HepG2 (cell line): ENCODE results near the gene CPNE4. TPM values are rescaled to one million over a fixed set of nuclear protein-coding genes. Genes with fewer than 3 reads are reported as not detected.

Experiments
- ATAC-seq: fragments of 200-7000 bp; cut with Tn5 transposase; 3 replicates; pipeline ENCODE4 v1.9.1; 2020; ENCODE audit warnings: mild to moderate bottlenecking, moderate library complexity
- BruUV-seq: library from RNA; stranded (reverse); fragments of 400-500 nt; replicated peaks from 2 replicates; lab custom pipeline; 2021; lab: Mats Ljungman, UMichigan
- CTCF ChIA-PET: fragments of 300-600 bp; formaldehyde crosslinking; extraction: SDS; loops from one replicate; lab custom pipeline; 2021; ENCODE audit warnings: low total read pairs, inconsistent platforms, low intra/inter-chr PET ratio; lab: Yijun Ruan, JAX
- POLR2A ChIA-PET: fragments of 350-600 bp; sonication (Branson Sonifier 250); formaldehyde crosslinking; loops from one replicate; lab custom pipeline; 2020; ENCODE audit warnings: antibody characterized with exemption, inconsistent platforms; lab: Yijun Ruan, JAX
- DNase-seq: peaks from one replicate; pipeline ENCODE4 v3.0.0-alpha.2; 2015; ENCODE audit warnings: low spot score
- FAIRE-seq: peaks from 3 replicates; lab custom pipeline; 2011; peaks lifted over from hg19 to GRCh38; lab: Jason Lieb, UNC
- H2AFZ ChIP-seq: one replicate; pipeline ENCODE4 v1.6.1; 2011; ENCODE audit warnings: low read length, inconsistent platforms
- H3K27ac ChIP-seq: fragments of 300-600 bp; 3 replicates; pipeline ENCODE4 v1.8.0; 2011; ENCODE audit warnings: mixed run types, mild to moderate bottlenecking, mixed read lengths, low read length, inconsistent platforms; ENCODE audit not compliant: insufficient read depth; ENCODE audit errors: extremely low read length
- H3K27me3 ChIP-seq, 2 experiments: fragments of 200-600 bp in 1 of 2; 2 replicates in 1 of 2; 3 replicates in 1 of 2; pipeline versions ENCODE4 v1.6.0 to v1.8.0; 2011; ENCODE audit warnings: low read length in 2 of 2, mild to moderate bottlenecking in 2 of 2, moderate library complexity in 2 of 2, inconsistent platforms in 1 of 2; ENCODE audit not compliant: insufficient read depth in 2 of 2, control insufficient read depth in 1 of 2
- H3K36me3 ChIP-seq, 2 experiments: fragments of 200-600 bp in 1 of 2; replicated peaks in 1 of 2; 2 replicates in 1 of 2; 3 replicates in 1 of 2; pipeline versions ENCODE4 v1.5.1 to v1.8.0; 2011; ENCODE audit warnings: low read length in 2 of 2, inconsistent platforms in 1 of 2; ENCODE audit not compliant: insufficient read depth in 2 of 2, control insufficient read depth in 1 of 2
- H3K4me1 ChIP-seq: 2 replicates; pipeline ENCODE4 v1.5.1; 2012; ENCODE audit warnings: low read length, inconsistent platforms; ENCODE audit not compliant: insufficient read depth
- H3K4me2 ChIP-seq: 2 replicates; pipeline ENCODE4 v1.6.0; 2011; ENCODE audit warnings: low read depth, low read length, inconsistent platforms
- H3K4me3 ChIP-seq, 3 experiments: fragments of 200-600 bp in 1 of 3; sonication (generic), shearing (Covaris generic) in 1 of 3; replicated peaks in 1 of 3; 2 replicates each; pipeline ENCODE4 v1.5.1; 2011 to 2016; ENCODE audit warnings: low read length in 3 of 3, inconsistent platforms in 2 of 3, low read depth in 2 of 3, mild to moderate bottlenecking in 2 of 3, control low read depth in 1 of 3, mixed read lengths in 1 of 3; ENCODE audit not compliant: insufficient read depth in 1 of 3
- H3K79me2 ChIP-seq: one replicate; pipeline ENCODE4 v1.6.1; 2011; ENCODE audit warnings: low read length, inconsistent platforms; ENCODE audit not compliant: insufficient read depth
- H3K9ac ChIP-seq: 2 replicates; pipeline ENCODE4 v1.6.0; 2011; ENCODE audit warnings: mild to moderate bottlenecking, low read depth, low read length, inconsistent platforms; ENCODE audit not compliant: insufficient read depth
- H3K9me3 ChIP-seq: 2 replicates; pipeline ENCODE4 v1.5.1; 2012; ENCODE audit warnings: mild to moderate bottlenecking, low read length
- H4K20me1 ChIP-seq: 2 replicates; pipeline ENCODE4 v1.6.0; 2011; ENCODE audit warnings: inconsistent platforms, mild to moderate bottlenecking, low read length, moderate library complexity; ENCODE audit not compliant: insufficient read depth
- BRCA1 ChIP-seq: sonication (generic); formaldehyde crosslinking; IDR thresholded peaks from 2 replicates; pipeline ENCODE4 v1.4.0; 2020; ENCODE audit warnings: missing genetic modification reagents
- CCDC6 ChIP-seq: sonication (generic); formaldehyde crosslinking; IDR thresholded peaks from 2 replicates; pipeline ENCODE4 v1.8.1; 2022; ENCODE audit warnings: mild to moderate bottlenecking, missing genetic modification reagents, moderate library complexity
- CHD2 ChIP-seq: IDR thresholded peaks from 2 replicates; pipeline ENCODE4 v1.6.1; 2011; ENCODE audit warnings: low read depth, low read length, improper control_type of control experiment
- MAFG ChIP-seq: sonication (generic); formaldehyde crosslinking; IDR thresholded peaks from 2 replicates; pipeline ENCODE4 v1.5.1; 2020; ENCODE audit warnings: mild to moderate bottlenecking, missing genetic modification reagents
- RFX5 ChIP-seq: IDR thresholded peaks from 2 replicates; pipeline ENCODE4 v1.6.1; 2011; ENCODE audit warnings: low read depth, low read length, improper control_type of control experiment
- SIX4 ChIP-seq: sonication (generic); formaldehyde crosslinking; IDR thresholded peaks from 2 replicates; pipeline ENCODE4 v1.4.0; 2020; ENCODE audit warnings: missing genetic modification reagents
- SNAPC5 ChIP-seq: sonication (generic); formaldehyde crosslinking; IDR thresholded peaks from 2 replicates; pipeline ENCODE4 v1.8.1; 2023; ENCODE audit warnings: mild to moderate bottlenecking, missing genetic modification reagents, borderline replicate concordance
- TCF12 ChIP-seq, 2 experiments: fragments of 450-650 bp in 1 of 2; sonication (generic) in 1 of 2; formaldehyde crosslinking in 1 of 2; IDR thresholded peaks; 2 replicates each; pipeline versions ENCODE4 v1.6.1 to v1.8.0; 2017 to 2022; ENCODE audit warnings: antibody characterized with exemption in 1 of 2, mild to moderate bottlenecking in 1 of 2, missing genetic modification reagents in 1 of 2, moderate library complexity in 1 of 2
- XRCC5 ChIP-seq: fragments of 200-400 bp; formaldehyde crosslinking; optimal IDR thresholded peaks from 2 replicates; pipeline ENCODE3; 2017; ENCODE audit warnings: mild to moderate bottlenecking, low read length
- ZBTB37 ChIP-seq: sonication (generic); formaldehyde crosslinking; IDR thresholded peaks from 2 replicates; pipeline ENCODE4 v1.4.0; 2020; ENCODE audit warnings: mild to moderate bottlenecking, missing genetic modification reagents
- ZFP36L1 ChIP-seq: sonication (generic); formaldehyde crosslinking; IDR thresholded peaks from 2 replicates; pipeline ENCODE4 v1.8.0; 2022; ENCODE audit warnings: mild to moderate bottlenecking, missing genetic modification reagents, moderate library complexity
- ZNF326 ChIP-seq: sonication (generic); formaldehyde crosslinking; IDR thresholded peaks from 2 replicates; pipeline ENCODE4 v1.4.0; 2020; ENCODE audit warnings: missing genetic modification reagents, borderline replicate concordance
- ZNF414 ChIP-seq: sonication (generic); formaldehyde crosslinking; IDR thresholded peaks from 2 replicates; pipeline ENCODE4 v1.5.0; 2020; ENCODE audit warnings: missing genetic modification reagents
- ZNF503 ChIP-seq: sonication (generic); formaldehyde crosslinking; IDR thresholded peaks from 2 replicates; pipeline ENCODE4 v1.4.0; 2020; ENCODE audit warnings: missing genetic modification reagents
- ZNF704 ChIP-seq: sonication (generic); formaldehyde crosslinking; IDR thresholded peaks from 2 replicates; pipeline ENCODE4 v1.8.1; 2023; ENCODE audit warnings: mild to moderate bottlenecking, inconsistent platforms, moderate library complexity, missing genetic modification reagents, borderline replicate concordance
- ZNF792 ChIP-seq: IDR thresholded peaks from 2 replicates; pipeline ENCODE4 v1.6.1; 2016
- ZNF878 ChIP-seq: sonication (generic); formaldehyde crosslinking; IDR thresholded peaks from 2 replicates; pipeline ENCODE4 v1.8.1; 2023; ENCODE audit warnings: mild to moderate bottlenecking, missing genetic modification reagents, moderate library complexity
- WGBS: methylation state at CpG from one replicate; pipeline ENCODE4 v1.1.6; 2017; ENCODE audit warnings: low lambda C conversion rate; 5-methylcytosine and 5-hydroxymethylcytosine counted together
- in situ Hi-C: cut with HindIII; loops from 2 replicates; pipeline ENCODE4 v1.10.0; 2017; ENCODE audit warnings: low pct_unique_long_range_greater_than_20kb; ENCODE audit not compliant: extremely low pct_ligation_motif_present
- intact Hi-C: fragments of 100-400 bp; cut with micrococcal nuclease; formaldehyde crosslinking; loops from one replicate; pipeline ENCODE4 v1.10.0; 2022; ENCODE audit not compliant: unreplicated experiment
- polyA plus RNA-seq, 8 experiments: library from polyadenylated mRNA; depleted of rRNA in 3 of 8; stranded (reverse) in 7 of 8; unstranded in 1 of 8; fragments of >200 nt; fragmentation: Illumina TruSeq in 4 of 8; extraction: Trizol in 4 of 8; gene quantifications; 2 replicates each; pipeline versions ENCODE4 v1.2.1 to v1.2.3, GENCODE V29; 2011 to 2016; ENCODE audit warnings: low read depth in 4 of 8, missing spikeins in 1 of 8, mixed read lengths in 1 of 8; ENCODE audit not compliant: insufficient read depth in 1 of 8
- total RNA-seq, 5 experiments: library from RNA; depleted of rRNA; stranded (reverse); fragments of >200 nt; fragmentation: Illumina TruSeq; extraction: Trizol; gene quantifications; 2 replicates each; pipeline ENCODE4 v1.2.3, GENCODE V29; 2016; ENCODE audit warnings: low read depth in 1 of 5

Gene CPNE4
- total and polyA plus RNA-seq, 2 of the 13 experiments (the other 11 are each of a cell fraction or from before 2014, with no cell fraction given) = not detected

- no peak for TF ChIP-seq ZNF503
Observed at GRCh38 chr3:131804565-131805133, 230.2 kb downstream of the CPNE4 start (continued).

- Histone ChIP-seq H2AFZ (no peak overlapping the region), H4K20me1 (no peaks in the 10 kb centered on the region), H3K4me2 (no peak overlapping the region), H3K79me2 (no peaks in the 10 kb centered on the region), H3K9ac (no peak overlapping the region), H3K9me3 (no peaks in the 10 kb centered on the region), H3K4me1 (no peaks in the 10 kb centered on the region), H3K27me3 (peaks cover 0 to 4% of the 10 kb centered on the region in 2 experiments; a peak in 1 of 5 replicates), H3K4me3 (no peak overlapping the region), H3K27ac (no peak overlapping the region), H3K36me3 (no peaks in the 10 kb centered on the region)
- no TSS peak for BruUV-seq
- ChIA-PET POLR2A (no interaction called here), CTCF (no interaction called here)
- WGBS = 0% methylated on average over 1 of the region's 1 CpG
- no peak for DNase-seq
- no peak for ATAC-seq
- FAIRE-seq = no peak
- in situ Hi-C loops = no loop called here
- intact Hi-C loops = no loop called here
- no peak for TF ChIP-seq ZNF704 (CRISPR knock-in tag)
- TF ChIP-seq ZNF792 (CRISPR knock-in tag) = no peak
- TF ChIP-seq MAFG (CRISPR knock-in tag) = no peak
- no peak for TF ChIP-seq SIX4 (CRISPR knock-in tag)
- TF ChIP-seq ZNF414 (CRISPR knock-in tag) = no peak
- no peak for TF ChIP-seq CCDC6 (CRISPR knock-in tag)
- TF ChIP-seq ZNF326 (CRISPR knock-in tag) = no peak
- no peak for TF ChIP-seq ZNF878 (CRISPR knock-in tag)
- TF ChIP-seq BRCA1 (CRISPR knock-in tag) = no peak
- TF ChIP-seq SNAPC5 (CRISPR knock-in tag) = no peak
- TF ChIP-seq CHD2 = no peak
- TF ChIP-seq XRCC5 = no peak
- TF ChIP-seq TCF12 (IDR thresholded peaks at IDR 0.05) = no peak
- TF ChIP-seq TCF12 (CRISPR knock-in tag; IDR thresholded peaks at IDR 0.05) = no peak
- no peak for TF ChIP-seq RFX5
- TF ChIP-seq ZBTB37 = no peak
- TF ChIP-seq ZFP36L1 (CRISPR knock-in tag) = no peak
Observed at GRCh38 chr3:131803113-131803512, 231.7 kb downstream of the CPNE4 start.
